ENCODE measurements around the gene TMEM115. TPM values are rescaled to one million over a fixed set of nuclear protein-coding genes. Genes with fewer than 3 reads are reported as not detected.

TMEM115 gene
- total RNA-seq, 1 experiment from 2014 or later: 29.4 TPM

DNA sequence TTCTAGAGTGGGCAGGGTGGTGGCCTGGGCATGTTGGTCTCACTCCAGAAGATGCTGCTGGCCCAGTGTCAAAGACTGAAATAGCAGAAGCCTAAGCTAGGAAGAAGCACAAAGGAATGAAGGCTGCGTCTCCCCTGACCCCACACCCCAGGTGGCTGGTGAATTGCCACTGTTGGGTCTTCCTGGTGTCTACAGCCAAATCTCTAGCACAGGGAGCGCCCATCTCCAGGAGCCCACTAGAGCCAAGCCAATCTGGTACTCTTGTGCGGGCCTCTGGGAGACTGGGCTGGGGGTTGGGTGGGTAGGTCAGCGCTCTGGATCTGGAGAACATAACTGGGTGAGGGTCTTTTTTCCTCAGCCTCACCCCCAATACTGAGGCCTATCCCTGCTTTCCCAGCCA is 32.2 kb downstream of the TMEM115 start:
- CTCF ChIA-PET: interaction anchor here (1.6 to 1.8 kb wide), 2 partner anchors 10 to 35 kb away, joined by 6 to 14 read pairs; partner anchors contain the start of gene IFRD2
- Mint-ChIP-seq H3K9me3 (ENCODE audit: low read depth, unreplicated experiment) (no peaks in the 10 kb centered on the region), H3K27ac (ENCODE audit: unreplicated experiment) (peak overlapping the region; percentile 64), H3K4me1 (ENCODE audit: low read depth, unreplicated experiment) (no peaks in the 10 kb centered on the region), H3K36me3 (ENCODE audit: insufficient read depth, unreplicated experiment) (peaks cover 36% of the 10 kb centered on the region), H3K4me3 (ENCODE audit: low read depth, unreplicated experiment) (peak overlapping the region; percentile 82), H3K27me3 (ENCODE audit: unreplicated experiment) (no peaks in the 10 kb centered on the region)
- intact Hi-C loops (cut with micrococcal nuclease; ENCODE audit: unreplicated experiment): loop anchor here (10.0 kb wide), 1 partner anchor 52 kb away; the partner anchor contains the start of gene LSMEM2
- no TSS peak for BruUV-seq (replicated peaks)
- TF ChIP-seq CTCF (IDR thresholded peaks at IDR 0.05; ENCODE audit: unreplicated experiment): no peak
- DNase-seq: no peak

- Mint-ChIP-seq H3K27ac (ENCODE audit: unreplicated experiment) (no peak overlapping the region), H3K9me3 (ENCODE audit: low read depth, unreplicated experiment) (no peaks in the 10 kb centered on the region), H3K4me1 (ENCODE audit: low read depth, unreplicated experiment) (no peaks in the 10 kb centered on the region), H3K4me3 (ENCODE audit: low read depth, unreplicated experiment) (no peak overlapping the region), H3K27me3 (ENCODE audit: unreplicated experiment) (no peaks in the 10 kb centered on the region), H3K36me3 (ENCODE audit: insufficient read depth, unreplicated experiment) (peaks cover 42% of the 10 kb centered on the region)
- no TSS peak for BruUV-seq (replicated peaks)
- no peak for DNase-seq
- CTCF ChIA-PET: no interaction called here
- intact Hi-C loops (cut with micrococcal nuclease; ENCODE audit: unreplicated experiment): loop anchor here (10.0 kb wide), 1 partner anchor 51 kb away; the partner anchor contains the start of gene LSMEM2
- TF ChIP-seq CTCF (IDR thresholded peaks at IDR 0.05; ENCODE audit: unreplicated experiment): no peak
Measured at GRCh38 chr3:50326182-50326541, 33.2 kb downstream of the TMEM115 start.

- H3K36me3 Mint-ChIP-seq (ENCODE audit: insufficient read depth, unreplicated experiment): peaks cover 45% of the 10 kb centered on the region
- H3K9me3 Mint-ChIP-seq (ENCODE audit: low read depth, unreplicated experiment): no peaks in the 10 kb centered on the region
- intact Hi-C loops (cut with micrococcal nuclease; ENCODE audit: unreplicated experiment): loop anchor here (10.0 kb wide), 1 partner anchor 51 kb away; the partner anchor contains the start of gene LSMEM2
- no peak for DNase-seq
- BruUV-seq (replicated peaks): no TSS peak
- no peaks in the 10 kb centered on the region for H3K27me3 Mint-ChIP-seq (ENCODE audit: unreplicated experiment)
- CTCF ChIA-PET: interaction anchor here (1.0 to 1.6 kb wide), 2 partner anchors 23 to 26 kb away, joined by 4 to 7 read pairs; partner anchors contain the start of genes HYAL1, HYAL3 and NAA80
- no peak for TF ChIP-seq CTCF (IDR thresholded peaks at IDR 0.05; ENCODE audit: unreplicated experiment)
- no peaks in the 10 kb centered on the region for H3K4me1 Mint-ChIP-seq (ENCODE audit: low read depth, unreplicated experiment)
- no peak overlapping the region for H3K27ac Mint-ChIP-seq (ENCODE audit: unreplicated experiment)
- H3K4me3 Mint-ChIP-seq (ENCODE audit: low read depth, unreplicated experiment): no peak overlapping the region
Measured at GRCh38 chr3:50325497-50326181, 33.7 kb downstream of the TMEM115 start.

- Mint-ChIP-seq H3K4me3 (ENCODE audit: low read depth, unreplicated experiment) (no peak overlapping the region), H3K4me1 (ENCODE audit: low read depth, unreplicated experiment) (no peaks in the 10 kb centered on the region), H3K27me3 (ENCODE audit: unreplicated experiment) (no peaks in the 10 kb centered on the region), H3K27ac (ENCODE audit: unreplicated experiment) (no peak overlapping the region), H3K36me3 (ENCODE audit: insufficient read depth, unreplicated experiment) (peaks cover 45% of the 10 kb centered on the region), H3K9me3 (ENCODE audit: low read depth, unreplicated experiment) (no peaks in the 10 kb centered on the region)
- intact Hi-C loops (cut with micrococcal nuclease; ENCODE audit: unreplicated experiment): loop anchor here (10.0 kb wide), 1 partner anchor 50 kb away; the partner anchor contains the start of gene LSMEM2
- BruUV-seq (replicated peaks): no TSS peak
- no peak for TF ChIP-seq CTCF (IDR thresholded peaks at IDR 0.05; ENCODE audit: unreplicated experiment)
- DNase-seq: no peak
- CTCF ChIA-PET: interaction anchor here (1.0 to 1.6 kb wide), 2 partner anchors 22 to 26 kb away, joined by 4 to 7 read pairs; partner anchors contain the start of genes HYAL1, HYAL3 and NAA80
Measured at GRCh38 chr3:50325113-50325480, 34.2 kb downstream of the TMEM115 start.
